Spleen (tissue), 11 donors: ENCODE measurements around the gene AHCYL2. TPM values are rescaled to one million over a fixed set of nuclear protein-coding genes. Genes with fewer than 3 reads are reported as not detected.

Experiments used
- DNase-seq: peaks from one replicate; pipeline ENCODE4 v3.0.0-alpha.2; 2020
- H3K27ac ChIP-seq, 8 donors: fragments of 200-600 bp; sonication (generic) in 7 of 8; 1 replicate in 4 of 8; 2 replicates in 4 of 8; pipeline versions ENCODE4 v1.5.0 to v1.8.0; 2016 to 2021; ENCODE audit warnings: inconsistent platforms in 4 of 8, mild to moderate bottlenecking in 4 of 8, moderate library complexity in 1 of 8
- H3K27me3 ChIP-seq, 7 donors: fragments of 200-600 bp; sonication (generic) in 6 of 7; replicated peaks in 1 of 7; 1 replicate in 4 of 7; 2 replicates in 3 of 7; pipeline versions ENCODE4 v1.5.0 to v1.8.0; 2016 to 2021; ENCODE audit warnings: inconsistent platforms in 3 of 7, mild to moderate bottlenecking in 1 of 7
- H3K36me3 ChIP-seq, 6 donors: fragments of 200-600 bp; sonication (generic) in 5 of 6; 1 replicate in 4 of 6; 2 replicates in 2 of 6; pipeline versions ENCODE4 v1.5.0 to v1.8.0; 2016 to 2021; ENCODE audit warnings: inconsistent platforms in 2 of 6
- H3K4me1 ChIP-seq, 6 donors: fragments of 200-600 bp; sonication (generic) in 5 of 6; 1 replicate in 3 of 6; 2 replicates in 3 of 6; pipeline versions ENCODE4 v1.5.0 to v1.8.0; 2016 to 2021; ENCODE audit warnings: inconsistent platforms in 3 of 6
- H3K4me3 ChIP-seq, 8 donors: fragments of 200-600 bp; sonication (generic) in 7 of 8; 1 replicate in 4 of 8; 2 replicates in 4 of 8; pipeline versions ENCODE4 v1.5.0 to v1.8.0; 2016 to 2021; ENCODE audit warnings: inconsistent platforms in 4 of 8, mild to moderate bottlenecking in 4 of 8, moderate library complexity in 2 of 8
- H3K9me3 ChIP-seq, 8 donors: fragments of 200-600 bp; sonication (generic) in 7 of 8; 1 replicate in 4 of 8; 2 replicates in 4 of 8; pipeline versions ENCODE4 v1.5.0 to v1.8.0; 2016 to 2021; ENCODE audit warnings: inconsistent platforms in 4 of 8
- CTCF ChIP-seq, 11 experiments: fragments of 200-600 bp in 7 of 11; fragments of 450-650 bp in 4 of 11; sonication (generic) in 4 of 11; IDR thresholded peaks in 8 of 11; conservative IDR thresholded peaks in 3 of 11; 1 replicate in 7 of 11; 2 replicates in 4 of 11; pipeline versions ENCODE4 v1.4.0 to v1.8.0; 2016 to 2021; ENCODE audit warnings: antibody characterized with exemption in 11 of 11, inconsistent platforms in 4 of 11, mild to moderate bottlenecking in 1 of 11
- POLR2A ChIP-seq, 3 donors: fragments of 450-650 bp; IDR thresholded peaks; one replicate each; pipeline ENCODE4 v1.5.1; 2017; ENCODE audit warnings: antibody characterized with exemption in 3 of 3, mild to moderate bottlenecking in 1 of 3
- POLR2AphosphoS5 ChIP-seq, 3 donors: sonication (generic); formaldehyde crosslinking; IDR thresholded peaks; one replicate each; pipeline ENCODE4 v1.5.1; 2017; ENCODE audit warnings: antibody characterized with exemption in 3 of 3
- WGBS, 5 donors: extraction: QIAGEN DNeasy Blood & Tissue Kit in 3 of 5; methylation state at CpG; one replicate each; pipeline versions ENCODE4 v1.1.5 to v1.1.7; 2013 to 2018; 5-methylcytosine and 5-hydroxymethylcytosine counted together
- intact Hi-C: fragments of 100-400 bp; cut with DNase I; formaldehyde crosslinking; loops from one replicate; pipeline ENCODE4 v1.15.0; 2023; ENCODE audit warnings: low total_unique reads
- polyA plus RNA-seq, 3 donors: library from polyadenylated mRNA; stranded (reverse); fragments of 200-250 nt; gene quantifications; one replicate each; pipeline ENCODE4 v1.2.1, GENCODE V29; 2013
- total RNA-seq, 7 donors: library from RNA; depleted of rRNA in 3 of 7; stranded (reverse); fragments of >200 nt in 3 of 7; fragmentation: NEBNext Ultra II Directional in 4 of 7; extraction: Animal tissue kit (Norgen Biotek cat#: 25700) in 4 of 7; gene quantifications; one replicate each; pipeline versions ENCODE4 v1.1.0 to v1.2.1, GENCODE V29; 2016 to 2021
- donor health status: healthy with polysubstance abuse.
- donor health status: DM: no; HTN: no; CAD: no; lungs with moderate emphysema.
- donor health status: DM: no; HTN: no; CAD: no.
- donor health status: Bipolar disorder and iron deficiency.
- donor health status: healthy.
- donor health status: DM: no; HTN: no; CAD: no.
- donor health status: DM: yes; HTN: yes; CAD: no.

Gene AHCYL2
- total and polyA plus RNA-seq, 10 donors = 3.1 to 20.1 (median 17.8) TPM

GRCh38 chr7:129209067-129209926 lies 15.5 kb upstream of the AHCYL2 start:
- H3K4me3 ChIP-seq = no peak overlapping the region
- peaks cover 0 to 6% (median 0%) of the 10 kb centered on the region in 6 donors for H3K4me1 ChIP-seq
- TF ChIP-seq CTCF (IDR thresholded peaks at IDR 0.05 in 8 of 11, conservative IDR thresholded peaks at IDR 0.05 in 3 of 11) (no peak), POLR2A (IDR thresholded peaks at IDR 0.05) (no peak), POLR2AphosphoS5 (IDR thresholded peaks at IDR 0.05) (no peak)
- H3K36me3 ChIP-seq = no peaks in the 10 kb centered on the region
- DNase-seq = no peak
- WGBS, 5 donors = 87 to 92% (median 89%) methylated on average over 14 to 15 of the region's 15 CpGs
- H3K27me3 ChIP-seq = no peaks in the 10 kb centered on the region
- H3K27ac ChIP-seq = no peak overlapping the region
- intact Hi-C loops = no loop called here
- H3K9me3 ChIP-seq = no peaks in the 10 kb centered on the region

GRCh38 chr7:129210256-129210988 lies 14.4 kb upstream of the AHCYL2 start:
- peak; percentile 93 for DNase-seq
- Histone ChIP-seq H3K27ac (no peak overlapping the region), H3K9me3 (no peaks in the 10 kb centered on the region), H3K4me3 (no peak overlapping the region), H3K36me3 (no peaks in the 10 kb centered on the region), H3K27me3 (no peaks in the 10 kb centered on the region), H3K4me1 (peaks cover 0 to 6% (median 0%) of the 10 kb centered on the region in 6 donors)
- peak; percentile 72 to 92 (median 81) for TF ChIP-seq CTCF (IDR thresholded peaks at IDR 0.05 in 8 of 11, conservative IDR thresholded peaks at IDR 0.05 in 3 of 11)
- no peak for TF ChIP-seq POLR2A (IDR thresholded peaks at IDR 0.05)
- TF ChIP-seq POLR2AphosphoS5 (IDR thresholded peaks at IDR 0.05) = peak; percentile 47 to 58 (median 51)
- 68 to 79% (median 74%) methylated on average over 16 of the region's 16 CpGs for WGBS, 5 donors
- intact Hi-C loops = no loop called here

- H3K36me3 ChIP-seq = no peaks in the 10 kb centered on the region
- peaks cover 0 to 6% (median 0%) of the 10 kb centered on the region in 6 donors for H3K4me1 ChIP-seq
- 90 to 96% (median 94%) methylated on average over 14 of the region's 14 CpGs for WGBS, 5 donors
- intact Hi-C loops = no loop called here
- no peaks in the 10 kb centered on the region for H3K27me3 ChIP-seq
- DNase-seq = no peak
- no peaks in the 10 kb centered on the region for H3K9me3 ChIP-seq
- no peak overlapping the region for H3K27ac ChIP-seq
- H3K4me3 ChIP-seq = no peak overlapping the region
- no peak for TF ChIP-seq POLR2A (IDR thresholded peaks at IDR 0.05)
- no peak for TF ChIP-seq CTCF (IDR thresholded peaks at IDR 0.05 in 8 of 11, conservative IDR thresholded peaks at IDR 0.05 in 3 of 11)
- TF ChIP-seq POLR2AphosphoS5 (IDR thresholded peaks at IDR 0.05) = no peak
These were observed 13.9 kb upstream of the AHCYL2 start for GRCh38 chr7:129210989-129211312.

GRCh38 chr7:129212126-129212525 lies 12.7 kb upstream of the AHCYL2 start:
- intact Hi-C loops = no loop called here
- WGBS, 5 donors = 83 to 97% (median 88%) methylated on average over 8 to 14 of the region's 14 CpGs

More at GRCh38 chr7:129212126-129212525, 12.7 kb upstream of the AHCYL2 start:
- DNase-seq = no peak
- no peaks in the 10 kb centered on the region for H3K36me3 ChIP-seq
- no peak overlapping the region for H3K27ac ChIP-seq
- no peaks in the 10 kb centered on the region for H3K27me3 ChIP-seq
- TF ChIP-seq CTCF (IDR thresholded peaks at IDR 0.05 in 8 of 11, conservative IDR thresholded peaks at IDR 0.05 in 3 of 11) = no peak
- no peak for TF ChIP-seq POLR2AphosphoS5 (IDR thresholded peaks at IDR 0.05)
- no peak for TF ChIP-seq POLR2A (IDR thresholded peaks at IDR 0.05)
- no peak overlapping the region for H3K4me3 ChIP-seq
- H3K9me3 ChIP-seq = no peaks in the 10 kb centered on the region
- H3K4me1 ChIP-seq = peaks cover 0 to 6% (median 0%) of the 10 kb centered on the region in 6 donors
